HUES6 (cell line): Measurements from ENCODE around the gene RNF220.

Experiments used
- H3K27ac ChIP-seq: 2 replicates; pipeline ENCODE4 v1.7.0; 2013; ENCODE audit warnings: low read depth, mild to moderate bottlenecking, low read length, inconsistent platforms
- H3K27me3 ChIP-seq: 2 replicates; pipeline ENCODE4 v1.6.1; 2013; ENCODE audit warnings: low read length; ENCODE audit not compliant: control insufficient read depth, insufficient read depth
- H3K36me3 ChIP-seq: 2 replicates; pipeline ENCODE4 v1.6.1; 2013; ENCODE audit warnings: low read length; ENCODE audit not compliant: control insufficient read depth, insufficient read depth
- H3K4me1 ChIP-seq: 2 replicates; pipeline ENCODE4 v1.6.1; 2013; ENCODE audit warnings: low read length; ENCODE audit not compliant: control insufficient read depth, insufficient read depth
- H3K4me3 ChIP-seq: 2 replicates; pipeline ENCODE4 v1.5.1; 2013; ENCODE audit warnings: low read depth, low read length
- H3K9ac ChIP-seq: one replicate; pipeline ENCODE4 v1.6.1; 2013; ENCODE audit warnings: mild to moderate bottlenecking, low read length
- H3K9me3 ChIP-seq: 2 replicates; pipeline ENCODE4 v1.6.1; 2013; ENCODE audit warnings: low read depth, low read length; ENCODE audit not compliant: control insufficient read depth, insufficient read depth

The RNF220 gene

DNA sequence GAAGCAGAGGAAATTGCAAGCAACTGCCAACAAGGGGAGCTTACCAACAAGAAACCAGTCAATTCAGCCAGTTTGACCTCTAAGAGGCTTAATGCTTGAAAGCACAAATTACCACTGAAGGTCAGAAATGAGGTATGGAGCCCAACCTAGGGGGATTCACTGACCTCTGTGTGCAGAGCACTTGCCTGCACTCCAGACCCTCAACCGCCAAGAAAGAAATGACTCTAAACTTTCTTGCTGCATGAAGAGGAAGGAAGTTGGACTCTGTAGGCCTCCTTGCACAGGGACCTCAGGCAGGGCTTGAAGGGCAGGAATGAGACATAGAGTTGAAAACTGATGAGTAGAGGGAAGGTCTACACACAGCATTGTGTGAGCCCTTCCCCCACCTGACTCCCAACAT lies 279.5 kb downstream of the RNF220 start:
- Histone ChIP-seq H3K4me3 (no peak overlapping the region), H3K36me3 (no peaks in the 10 kb centered on the region), H3K27ac (no peak overlapping the region), H3K9me3 (no peaks in the 10 kb centered on the region), H3K27me3 (no peaks in the 10 kb centered on the region), H3K9ac (no peak overlapping the region), H3K4me1 (peaks cover 26% of the 10 kb centered on the region)

DNA sequence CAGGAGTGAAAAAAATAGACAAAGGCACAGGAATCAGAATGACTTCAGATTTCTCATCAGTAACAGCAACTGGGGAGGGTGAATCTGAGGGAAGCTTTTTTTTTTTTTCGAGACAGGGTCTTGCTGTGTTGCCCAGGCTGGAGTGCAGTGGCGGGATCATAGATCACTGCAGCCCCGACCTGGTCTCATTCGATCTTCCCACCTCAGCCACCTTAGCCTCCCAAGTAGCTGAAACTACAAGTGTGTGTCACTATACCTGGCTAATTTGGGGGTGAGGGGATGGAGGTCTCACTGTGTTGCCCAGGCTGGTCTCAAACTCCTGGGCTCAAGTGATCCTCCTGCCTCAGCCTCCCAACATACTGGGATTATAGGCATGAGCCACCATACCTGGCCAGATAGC lies 280.2 kb downstream of the RNF220 start:
- H3K9me3 ChIP-seq, result no peaks in the 10 kb centered on the region
- H3K4me1 ChIP-seq, result peaks cover 28% of the 10 kb centered on the region
- H3K9ac ChIP-seq, result no peak overlapping the region
- no peaks in the 10 kb centered on the region for H3K27me3 ChIP-seq
- H3K27ac ChIP-seq, result no peak overlapping the region
- H3K36me3 ChIP-seq, result no peaks in the 10 kb centered on the region
- H3K4me3 ChIP-seq, result no peak overlapping the region

DNA sequence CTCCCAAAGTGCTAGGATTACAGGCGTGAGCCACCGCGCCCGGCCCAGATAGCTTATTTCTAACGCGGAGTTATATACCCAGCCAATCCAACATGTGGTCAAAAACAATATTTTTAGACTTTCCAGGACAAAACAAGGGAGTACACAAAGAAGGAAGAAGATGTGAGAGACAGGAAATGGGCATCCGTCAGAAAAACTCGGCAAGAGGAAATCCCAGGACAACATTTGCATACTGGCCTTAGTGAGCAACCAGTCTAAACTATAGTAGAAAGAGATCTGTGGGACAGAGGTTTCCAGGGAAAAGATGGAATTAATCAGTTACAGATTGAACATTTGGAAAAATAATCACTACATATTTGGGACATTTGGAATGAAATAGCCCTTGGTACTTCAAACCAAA lies 280.8 kb downstream of the RNF220 start:
- Histone ChIP-seq H3K4me1 (peaks cover 28% of the 10 kb centered on the region), H3K36me3 (no peaks in the 10 kb centered on the region), H3K27me3 (no peaks in the 10 kb centered on the region), H3K9ac (no peak overlapping the region), H3K27ac (no peak overlapping the region), H3K4me3 (no peak overlapping the region), H3K9me3 (no peaks in the 10 kb centered on the region)

DNA sequence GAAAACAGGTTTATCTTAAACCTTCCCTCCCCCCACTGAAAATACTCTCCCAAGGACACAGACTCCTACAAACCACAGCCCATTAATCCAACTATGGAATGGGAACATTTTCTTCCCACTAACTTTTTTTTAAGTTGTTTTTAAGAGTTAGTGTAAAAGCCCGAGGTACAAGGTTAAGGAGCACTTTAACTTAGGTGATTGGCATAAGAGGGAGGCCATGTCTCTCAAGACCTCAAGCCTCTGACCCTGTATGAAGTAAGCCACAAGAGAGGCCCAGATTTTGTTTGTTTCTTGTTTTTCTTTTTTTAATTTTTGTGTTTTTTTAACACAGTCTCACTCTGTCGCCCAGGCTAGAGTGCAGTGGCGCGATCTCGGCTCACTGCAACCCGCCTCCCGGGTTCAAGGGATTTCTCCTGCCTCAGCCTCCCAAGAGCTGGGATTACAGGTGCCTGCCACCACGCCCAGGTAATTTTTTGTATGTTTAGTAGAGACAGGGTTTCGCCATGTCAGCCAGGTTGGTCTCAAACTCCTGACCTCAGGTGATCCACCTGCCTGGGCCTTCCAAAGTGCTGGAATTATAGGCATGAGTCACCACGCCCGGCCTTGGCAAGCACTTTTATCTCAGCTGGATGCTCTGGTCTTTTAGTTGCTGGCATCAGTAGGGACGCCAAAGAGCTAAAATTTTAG lies 283.8 kb downstream of the RNF220 start:
- Histone ChIP-seq H3K4me1 (peaks cover 18% of the 10 kb centered on the region; the same call in 1 of the 2 replicates), H3K4me3 (no peak overlapping the region), H3K27me3 (no peaks in the 10 kb centered on the region), H3K9me3 (no peaks in the 10 kb centered on the region), H3K36me3 (no peaks in the 10 kb centered on the region), H3K9ac (no peak overlapping the region), H3K27ac (no peak overlapping the region)

DNA sequence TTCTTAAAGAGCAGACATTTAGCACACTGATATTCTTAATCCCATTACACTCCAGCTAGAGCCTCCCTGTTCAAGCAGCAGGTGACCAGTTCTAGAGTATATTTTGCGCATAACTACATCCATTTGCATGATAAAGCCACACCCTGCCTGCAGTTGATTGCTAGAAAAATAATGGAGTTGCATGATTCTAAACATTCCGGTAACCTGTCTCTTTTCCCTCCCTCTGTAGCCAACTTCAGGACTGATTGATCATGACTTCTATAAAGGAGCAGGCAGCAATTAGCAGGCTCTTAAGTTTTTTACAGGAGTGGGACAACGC lies 284.4 kb downstream of the RNF220 start:
- no peak overlapping the region for H3K9ac ChIP-seq
- H3K4me1 ChIP-seq, result peaks cover 17% of the 10 kb centered on the region; the same call in 1 of the 2 replicates
- no peak overlapping the region for H3K4me3 ChIP-seq
- no peaks in the 10 kb centered on the region for H3K36me3 ChIP-seq
- H3K9me3 ChIP-seq, result no peaks in the 10 kb centered on the region
- no peaks in the 10 kb centered on the region for H3K27me3 ChIP-seq
- no peak overlapping the region for H3K27ac ChIP-seq

DNA sequence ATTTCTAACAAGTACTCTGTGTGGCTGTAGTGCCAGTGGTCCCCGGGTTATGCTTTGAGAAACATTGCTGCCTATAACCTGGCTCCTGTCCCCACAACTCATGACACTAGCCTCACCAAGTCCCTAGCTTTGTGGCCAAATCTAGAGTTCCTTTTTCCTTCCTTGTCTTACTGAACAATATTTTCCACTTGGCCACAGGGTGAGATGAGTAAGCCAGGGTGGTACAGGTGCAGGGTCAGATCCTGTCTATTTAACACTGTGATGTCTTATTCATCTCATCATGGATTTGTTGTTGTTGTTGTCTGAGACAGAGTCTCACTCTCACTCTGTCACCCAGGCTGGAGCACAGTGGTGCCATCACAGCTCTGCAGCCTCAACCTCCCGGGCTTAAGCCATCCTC lies 288.1 kb downstream of the RNF220 start:
- Histone ChIP-seq H3K27ac (no peak overlapping the region), H3K9ac (no peak overlapping the region), H3K4me3 (no peak overlapping the region), H3K9me3 (no peaks in the 10 kb centered on the region), H3K4me1 (peaks cover 13% of the 10 kb centered on the region; the same call in 1 of the 2 replicates), H3K36me3 (no peaks in the 10 kb centered on the region), H3K27me3 (no peaks in the 10 kb centered on the region)

DNA sequence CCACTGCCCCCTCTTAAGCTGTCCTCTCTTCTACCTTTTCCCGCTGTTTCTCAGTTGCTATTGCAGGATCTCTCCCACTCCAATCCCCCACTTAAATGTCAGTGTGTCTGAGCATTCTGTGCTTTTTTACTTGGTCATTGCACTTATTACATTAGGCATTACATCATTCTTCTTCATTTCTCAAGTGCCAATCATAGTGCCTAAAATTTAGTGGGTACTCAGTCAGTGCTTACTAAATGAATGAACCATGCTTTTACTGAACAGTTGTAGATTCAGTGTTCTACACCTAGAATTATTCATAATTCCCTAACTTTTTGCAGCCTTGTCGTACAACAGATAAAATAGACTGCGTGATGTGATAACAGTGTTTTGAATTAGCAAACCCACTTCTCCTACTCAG lies 288.8 kb downstream of the RNF220 start:
- Histone ChIP-seq H3K27ac (no peak overlapping the region), H3K9me3 (no peaks in the 10 kb centered on the region), H3K4me1 (peaks cover 8% of the 10 kb centered on the region; the same call in 1 of the 2 replicates), H3K27me3 (no peaks in the 10 kb centered on the region), H3K36me3 (no peaks in the 10 kb centered on the region), H3K9ac (no peak overlapping the region), H3K4me3 (no peak overlapping the region)

DNA sequence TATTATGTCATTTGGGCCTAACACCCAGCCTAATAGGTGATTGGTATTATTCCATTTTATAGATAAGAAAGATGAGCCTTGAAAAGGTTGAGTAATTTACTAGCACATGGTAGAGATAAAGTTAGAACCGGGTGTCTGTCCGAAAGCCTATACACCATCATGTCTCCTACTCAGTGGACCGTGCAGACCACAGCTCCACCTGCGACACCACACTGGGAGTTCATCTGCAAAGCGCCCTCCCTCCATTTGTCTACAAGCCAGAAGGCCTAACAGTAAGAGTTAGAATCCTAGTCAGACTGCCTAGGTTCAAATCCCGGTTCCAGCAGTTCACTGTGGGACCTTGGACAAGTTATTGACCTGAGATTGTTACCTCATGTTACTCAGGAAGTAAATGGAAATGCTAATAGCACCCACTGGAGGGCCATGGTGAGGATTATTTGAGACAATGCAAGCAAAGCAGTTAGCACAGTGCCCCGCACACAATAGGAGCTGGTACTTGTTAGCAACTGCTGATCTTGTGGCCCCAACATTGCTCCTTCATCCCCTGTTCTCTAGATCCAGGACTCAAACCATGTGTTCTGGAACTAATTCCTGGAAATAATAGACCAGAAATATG lies 289.9 kb downstream of the RNF220 start:
- Histone ChIP-seq H3K4me3 (no peak overlapping the region), H3K9me3 (no peaks in the 10 kb centered on the region), H3K36me3 (no peaks in the 10 kb centered on the region), H3K9ac (no peak overlapping the region), H3K27ac (no peak overlapping the region), H3K4me1 (no peaks in the 10 kb centered on the region), H3K27me3 (no peaks in the 10 kb centered on the region)

DNA sequence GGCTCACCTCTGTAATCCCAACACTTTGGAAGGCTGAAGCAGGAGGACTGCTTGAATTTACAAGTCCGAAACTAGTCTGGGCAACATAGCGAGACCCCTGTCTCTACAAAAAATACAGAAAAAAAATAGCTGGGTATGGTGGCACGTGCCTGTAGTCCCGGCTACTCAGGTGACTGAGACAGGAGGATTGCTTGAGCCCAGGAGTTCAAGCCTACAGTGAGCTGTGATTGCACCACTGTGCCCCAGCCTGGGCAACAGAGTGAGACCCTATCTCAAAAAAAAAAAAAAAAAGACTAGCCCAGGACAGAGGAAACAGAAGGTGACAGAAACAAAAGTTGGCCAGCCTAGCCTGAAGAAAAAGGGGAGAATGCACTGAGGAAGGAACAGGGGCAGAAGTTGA lies 290.6 kb downstream of the RNF220 start:
- H3K9me3 ChIP-seq, result no peaks in the 10 kb centered on the region
- H3K27ac ChIP-seq, result no peak overlapping the region
- no peaks in the 10 kb centered on the region for H3K36me3 ChIP-seq
- H3K27me3 ChIP-seq, result no peaks in the 10 kb centered on the region
- H3K4me1 ChIP-seq, result no peaks in the 10 kb centered on the region
- H3K4me3 ChIP-seq, result no peak overlapping the region
- H3K9ac ChIP-seq, result no peak overlapping the region

DNA sequence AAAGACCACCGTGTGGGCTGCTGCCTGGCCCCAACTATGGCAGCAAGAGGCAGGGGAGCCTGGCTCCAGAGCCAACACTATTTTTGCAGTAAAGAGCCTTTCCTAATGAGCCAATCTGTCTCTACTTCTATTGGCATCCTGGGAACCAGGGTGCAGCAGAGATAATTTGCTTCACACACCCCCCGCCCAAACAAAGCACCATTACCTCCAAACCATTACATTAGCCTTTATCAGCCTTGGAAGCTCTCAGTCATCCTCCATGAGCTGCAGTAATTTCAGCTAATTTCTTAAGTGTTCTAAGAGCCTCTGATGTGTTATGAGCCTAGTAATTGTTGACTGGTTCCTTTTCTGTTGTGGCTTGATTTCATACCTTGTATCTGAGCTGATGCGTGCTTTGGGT lies 291.0 kb downstream of the RNF220 start:
- Histone ChIP-seq H3K4me3 (no peak overlapping the region), H3K9ac (no peak overlapping the region), H3K9me3 (no peaks in the 10 kb centered on the region), H3K36me3 (no peaks in the 10 kb centered on the region), H3K4me1 (no peaks in the 10 kb centered on the region), H3K27me3 (no peaks in the 10 kb centered on the region), H3K27ac (no peak overlapping the region)

DNA sequence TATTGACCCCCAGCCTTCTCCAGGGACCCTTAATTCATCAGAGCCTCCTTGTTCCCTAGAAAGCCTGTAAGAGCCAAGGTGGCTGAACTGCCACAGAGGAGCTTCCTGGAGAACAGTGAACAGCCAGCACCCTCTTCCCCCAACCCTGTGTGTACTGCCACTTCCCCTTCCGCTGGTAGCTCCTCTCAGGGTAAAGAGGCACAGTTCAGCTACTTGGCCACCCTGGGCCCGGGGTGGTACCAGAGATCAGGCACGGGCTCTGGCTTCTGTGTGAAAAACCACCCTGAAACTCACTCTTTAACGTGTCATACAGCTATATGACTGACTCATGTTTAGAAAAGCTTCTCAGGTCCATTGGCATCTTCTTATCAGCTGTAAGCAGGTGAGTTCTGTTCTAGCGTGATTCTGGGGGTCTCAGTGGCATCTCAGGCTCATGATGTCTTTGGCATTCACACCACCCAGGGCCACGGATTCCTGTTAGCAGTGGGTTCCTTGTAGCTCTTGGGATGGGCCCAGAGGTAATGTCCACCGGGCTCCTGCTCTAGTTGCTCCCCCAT lies 291.8 kb downstream of the RNF220 start:
- Histone ChIP-seq H3K4me3 (no peak overlapping the region), H3K4me1 (no peaks in the 10 kb centered on the region), H3K36me3 (no peaks in the 10 kb centered on the region)

More for the DNA sequence above, 291.8 kb downstream of the RNF220 start:
- H3K27ac ChIP-seq, result no peak overlapping the region
- no peak overlapping the region for H3K9ac ChIP-seq
- H3K9me3 ChIP-seq, result no peaks in the 10 kb centered on the region
- no peaks in the 10 kb centered on the region for H3K27me3 ChIP-seq
